Measurements from ENCODE around the gene COPA.
"Not testable (repeated sequence)": the region's sequence is repeated elsewhere in the genome, so short reads cannot be mapped to it uniquely, and the experiment has no call there.

COPA gene

GRCh38 chr1:160342953-160343869 is at the start of gene COPA, which contains the start of gene NCSTN:
Gene COPA (minus strand): TSS chr1:160343250. CDS start chr1:160343170, 80 bp downstream.
Gene NCSTN (plus strand): TSS chr1:160343383. CDS start chr1:160343397, 14 bp downstream.
- DNase-seq (ENCODE audit: insufficient read length, low spot score): peak; percentile 80
- peak; percentile 98 for FAIRE-seq

- DNase-seq (ENCODE audit: insufficient read length, low spot score); FAIRE-seq: not testable (repeated sequence)
These were observed 45.4 kb upstream of the COPA start for GRCh38 chr1:160388406-160388805.

- DNase-seq (ENCODE audit: insufficient read length, low spot score); FAIRE-seq: not testable (repeated sequence)
These were observed 41.8 kb upstream of the COPA start for GRCh38 chr1:160384812-160385211.

GRCh38 chr1:160377585-160378206 is 34.6 kb upstream of the COPA start:
- no peak for DNase-seq (ENCODE audit: insufficient read length, low spot score)
- FAIRE-seq: no peak

- FAIRE-seq (no peak), DNase-seq (ENCODE audit: insufficient read length, low spot score) (peak; percentile 67)
These were observed 33.6 kb upstream of the COPA start for GRCh38 chr1:160376525-160377131.

GRCh38 chr1:160375788-160376524 is 32.9 kb upstream of the COPA start:
- DNase-seq (ENCODE audit: insufficient read length, low spot score): peak; percentile 39

GRCh38 chr1:160374306-160375110 is 31.5 kb upstream of the COPA start:
- DNase-seq (ENCODE audit: insufficient read length, low spot score): no peak
- FAIRE-seq: no peak

More at GRCh38 chr1:160375788-160376524, 32.9 kb upstream of the COPA start:
- peak; percentile 92 for FAIRE-seq

GRCh38 chr1:160373696-160374095 is 30.6 kb upstream of the COPA start:
- no peak for DNase-seq (ENCODE audit: insufficient read length, low spot score)

GRCh38 chr1:160371756-160372155 is 28.7 kb upstream of the COPA start:
- FAIRE-seq (no peak), DNase-seq (ENCODE audit: insufficient read length, low spot score) (no peak)

More at GRCh38 chr1:160373696-160374095, 30.6 kb upstream of the COPA start:
- no peak for FAIRE-seq

GRCh38 chr1:160371346-160371631 is 28.2 kb upstream of the COPA start:
- DNase-seq (ENCODE audit: insufficient read length, low spot score) (no peak), FAIRE-seq (no peak)

- DNase-seq (ENCODE audit: insufficient read length, low spot score): no peak
- no peak for FAIRE-seq
These were observed 27.7 kb upstream of the COPA start for GRCh38 chr1:160370561-160371345.

- FAIRE-seq: no peak
- no peak for DNase-seq (ENCODE audit: insufficient read length, low spot score)
These were observed 26.0 kb upstream of the COPA start for GRCh38 chr1:160369087-160369486.

- FAIRE-seq: no peak
These were observed 25.2 kb upstream of the COPA start for GRCh38 chr1:160367934-160368923.

GRCh38 chr1:160367516-160367900 is 24.5 kb upstream of the COPA start:
- FAIRE-seq (no peak), DNase-seq (ENCODE audit: insufficient read length, low spot score) (no peak)

More at GRCh38 chr1:160367934-160368923, 25.2 kb upstream of the COPA start:
- DNase-seq (ENCODE audit: insufficient read length, low spot score): no peak

GRCh38 chr1:160366731-160367515 is 23.9 kb upstream of the COPA start, which contains the start of gene NHLH1:
Gene NHLH1 (plus strand): TSS chr1:160367071. CDS start chr1:160370732, 3,661 bp downstream.
- FAIRE-seq: no peak

GRCh38 chr1:160365325-160365724 is 22.3 kb upstream of the COPA start:
- DNase-seq (ENCODE audit: insufficient read length, low spot score): no peak

More at GRCh38 chr1:160366731-160367515, 23.9 kb upstream of the COPA start, which contains the start of gene NHLH1:
- DNase-seq (ENCODE audit: insufficient read length, low spot score): no peak

More at GRCh38 chr1:160365325-160365724, 22.3 kb upstream of the COPA start:
- FAIRE-seq: no peak
